HG02943 (cell line): ENCODE measurements around the gene ARMH4.

Experiments
- ATAC-seq: cut with Tn5 transposase; IDR thresholded peaks from one replicate; pipeline ENCODE4 v1.9.1; 2021; ENCODE audit warnings: mild to moderate bottlenecking, low read depth, moderate library complexity; ENCODE audit not compliant: unreplicated experiment

ARMH4 gene

GRCh38 chr14:57976701-57977100, 175.3 kb downstream of the ARMH4 start:
- no peak for ATAC-seq

- ATAC-seq: no peak
Measured at GRCh38 chr14:57974896-57975295, 177.1 kb downstream of the ARMH4 start.

GRCh38 chr14:57970594-57970993, 181.4 kb downstream of the ARMH4 start:
- no peak for ATAC-seq

GRCh38 chr14:57970175-57970574, 181.8 kb downstream of the ARMH4 start:
- ATAC-seq: no peak

- ATAC-seq: no peak
Measured at GRCh38 chr14:57963071-57963470, 188.9 kb downstream of the ARMH4 start.

GRCh38 chr14:57962325-57963035, 189.5 kb downstream of the ARMH4 start:
- no peak for ATAC-seq

- ATAC-seq: no peak
Measured at GRCh38 chr14:57961786-57962060, 190.3 kb downstream of the ARMH4 start.

- no peak for ATAC-seq
Measured at GRCh38 chr14:57960946-57961785, 190.8 kb downstream of the ARMH4 start.

- no peak for ATAC-seq
Measured at GRCh38 chr14:57957441-57957840, 194.6 kb downstream of the ARMH4 start.
